CD14-positive monocyte (primary cell): ENCODE measurements around the gene KLHL8. TPM values are rescaled to one million over a fixed set of nuclear protein-coding genes. Genes with fewer than 3 reads are reported as not detected.

Experiments
- DNase-seq, 3 donors: peaks; one replicate each; pipeline ENCODE4 v3.0.0-alpha.2; 2011 to 2022
- H2AFZ ChIP-seq: 2 replicates; pipeline ENCODE4 v1.6.0; 2012; ENCODE audit warnings: mild to moderate bottlenecking, low read depth, low read length, inconsistent platforms; ENCODE audit not compliant: insufficient read depth, poor library complexity, severe bottlenecking
- H3K27ac ChIP-seq, 2 donors: 1 replicate in 1 of 2; 2 replicates in 1 of 2; pipeline ENCODE4 v1.5.1; 2012 to 2013; ENCODE audit warnings: low read length in 2 of 2, control low read depth in 1 of 2, inconsistent platforms in 1 of 2, low read depth in 1 of 2, mild to moderate bottlenecking in 1 of 2
- H3K27me3 ChIP-seq, 2 donors: one replicate each; pipeline versions ENCODE4 v1.6.0 to v1.6.1; 2011 to 2013; ENCODE audit warnings: low read length in 2 of 2; ENCODE audit not compliant: control insufficient read depth in 2 of 2, insufficient read depth in 2 of 2
- H3K36me3 ChIP-seq, 2 donors: replicated peaks in 1 of 2; 1 replicate in 1 of 2; 2 replicates in 1 of 2; pipeline versions ENCODE4 v1.5.1 to v1.6.1; 2012 to 2013; ENCODE audit warnings: low read length in 2 of 2, control low read depth in 1 of 2, inconsistent platforms in 1 of 2, mild to moderate bottlenecking in 1 of 2; ENCODE audit not compliant: insufficient read depth in 2 of 2, control insufficient read depth in 1 of 2
- H3K4me1 ChIP-seq, 2 donors: 1 replicate in 1 of 2; 2 replicates in 1 of 2; pipeline versions ENCODE4 v1.5.1 to v1.6.1; 2012 to 2013; ENCODE audit warnings: low read length in 2 of 2, control low read depth in 1 of 2, inconsistent platforms in 1 of 2, mild to moderate bottlenecking in 1 of 2, moderate library complexity in 1 of 2; ENCODE audit not compliant: insufficient read depth in 2 of 2, control insufficient read depth in 1 of 2
- H3K4me2 ChIP-seq: replicated peaks from 2 replicates; pipeline ENCODE3; 2012; ENCODE audit warnings: low read length, moderate library complexity, mild to moderate bottlenecking; ENCODE audit not compliant: poor library complexity, severe bottlenecking; ENCODE audit errors: extremely low read depth
- H3K4me3 ChIP-seq, 3 experiments: fragments of 200-600 bp in 1 of 3; sonication (generic) in 1 of 3; replicated peaks in 1 of 3; 1 replicate in 2 of 3; 2 replicates in 1 of 3; pipeline ENCODE4 v1.5.1; 2011 to 2013; ENCODE audit warnings: low read length in 3 of 3, mild to moderate bottlenecking in 3 of 3, control low read depth in 2 of 3, low read depth in 2 of 3, inconsistent platforms in 1 of 3, moderate library complexity in 1 of 3
- H3K79me2 ChIP-seq: 2 replicates; pipeline ENCODE4 v1.6.0; 2012; ENCODE audit warnings: mild to moderate bottlenecking, control low read depth, inconsistent platforms, low read length, moderate library complexity; ENCODE audit not compliant: insufficient read depth
- H3K9ac ChIP-seq: 2 replicates; pipeline ENCODE4 v1.6.0; 2017; ENCODE audit warnings: low read length, mild to moderate bottlenecking; ENCODE audit not compliant: insufficient read depth, poor library complexity, severe bottlenecking
- H3K9me3 ChIP-seq, 2 donors: replicated peaks in 1 of 2; 1 replicate in 1 of 2; 2 replicates in 1 of 2; pipeline versions ENCODE4 v1.5.1 to v1.6.1; 2012 to 2013; ENCODE audit warnings: low read length in 2 of 2, control low read depth in 1 of 2; ENCODE audit not compliant: control insufficient read depth in 1 of 2, insufficient read depth in 1 of 2
- H4K20me1 ChIP-seq: 2 replicates; pipeline ENCODE4 v1.6.0; 2012; ENCODE audit warnings: mild to moderate bottlenecking, low read length, control low read depth, moderate library complexity; ENCODE audit not compliant: insufficient read depth
- H3K27ac Mint-ChIP-seq, 7 donors: one replicate each; pipeline ENCODE4 v1.8.0; 2020; ENCODE audit warnings: mild to moderate bottlenecking in 7 of 7, mixed read lengths in 7 of 7, moderate library complexity in 6 of 7, inconsistent platforms in 2 of 7
- H3K27me3 Mint-ChIP-seq, 3 donors: one replicate each; pipeline ENCODE4 v1.8.0; 2021 to 2022; ENCODE audit warnings: low read depth in 3 of 3, mild to moderate bottlenecking in 3 of 3, mixed read lengths in 3 of 3, moderate library complexity in 3 of 3, inconsistent platforms in 1 of 3
- H3K36me3 Mint-ChIP-seq, 2 donors: one replicate each; pipeline ENCODE4 v1.8.0; 2020; ENCODE audit warnings: mixed read lengths in 2 of 2, inconsistent platforms in 1 of 2, mild to moderate bottlenecking in 1 of 2
- H3K4me1 Mint-ChIP-seq: one replicate; pipeline ENCODE4 v1.8.0; 2020; ENCODE audit warnings: mild to moderate bottlenecking, mixed read lengths
- H3K4me3 Mint-ChIP-seq, 2 donors: one replicate each; pipeline ENCODE4 v1.8.0; 2020; ENCODE audit warnings: mild to moderate bottlenecking in 2 of 2, mixed read lengths in 2 of 2, moderate library complexity in 1 of 2
- H3K9me3 Mint-ChIP-seq, 7 donors: one replicate each; pipeline ENCODE4 v1.8.0; 2020 to 2022; ENCODE audit warnings: mixed read lengths in 7 of 7, mild to moderate bottlenecking in 6 of 7, moderate library complexity in 6 of 7, inconsistent platforms in 2 of 7
- WGBS: methylation state at CpG from one replicate; pipeline ENCODE4 v1.1.5; 2013; ENCODE audit warnings: missing lambda C conversion rate; ENCODE audit not compliant: insufficient coverage; 5-methylcytosine and 5-hydroxymethylcytosine counted together
- intact Hi-C, 2 donors: fragments of 100-400 bp; cut with micrococcal nuclease; formaldehyde crosslinking; loops; one replicate each; pipeline versions ENCODE4 v1.15.0 to v1.15.1; 2023
- polyA plus RNA-seq, 3 donors: library from polyadenylated mRNA; depleted of rRNA in 1 of 3; unstranded in 2 of 3; stranded (reverse) in 1 of 3; fragments of 300-500 nt in 2 of 3; fragments of >200 nt in 1 of 3; fragmentation: Illumina TruSeq in 2 of 3; gene quantifications; 1 replicate in 2 of 3; 2 replicates in 1 of 3; pipeline ENCODE4 v1.2.3, GENCODE V29; 2012 to 2021
- TF ChIP-seq, protein P1 (sequence below): fragments of 200-600 bp; IDR thresholded peaks from one replicate; pipeline ENCODE4 v1.8.0; 2022; ENCODE audit warnings: antibody characterized with exemption, mild to moderate bottlenecking

The KLHL8 gene
- polyA plus RNA-seq, 3 donors = 7.5 to 28.6 (median 23.7) TPM

GRCh38 chr4:87255755-87256154 is 35.3 kb upstream of the KLHL8 start:
- intact Hi-C loops = no loop called here
- no peak for DNase-seq
- no peak overlapping the region for H3K27ac Mint-ChIP-seq

DNA sequence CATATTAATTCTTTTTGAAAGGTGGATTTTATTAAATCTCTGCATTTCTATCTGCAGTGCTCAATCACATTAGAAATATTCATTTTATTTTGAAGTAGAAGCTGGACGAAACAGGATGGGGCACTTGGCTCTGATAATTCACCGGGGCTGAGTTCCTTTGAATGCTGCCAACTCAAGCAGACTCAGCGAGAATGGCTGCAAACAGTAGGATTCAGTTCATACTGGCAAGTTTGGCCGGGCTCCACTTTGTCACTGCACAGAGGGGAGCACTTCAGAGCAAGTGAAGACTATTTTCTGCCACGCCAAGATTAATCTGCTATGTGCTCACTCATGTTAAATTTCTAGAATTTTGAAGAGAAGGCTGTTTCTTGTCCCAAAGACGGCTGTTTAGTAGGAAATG is 30.7 kb upstream of the KLHL8 start:
- H2AFZ ChIP-seq = no peak overlapping the region
- no peaks in the 10 kb centered on the region for H3K4me1 ChIP-seq
- no peak overlapping the region for H3K9ac ChIP-seq
- DNase-seq = no peak
- H3K79me2 ChIP-seq = no peaks in the 10 kb centered on the region
- Mint-ChIP-seq H3K36me3 (no peaks in the 10 kb centered on the region), H3K27ac (no peak overlapping the region), H3K27me3 (peaks cover 0 to 3% (median 1%) of the 10 kb centered on the region in 3 donors), H3K4me1 (no peaks in the 10 kb centered on the region), H3K4me3 (no peak overlapping the region), H3K9me3 (peaks cover 10 to 20% (median 17%) of the 10 kb centered on the region in 7 donors)
- TF ChIP-seq, protein P1, sequence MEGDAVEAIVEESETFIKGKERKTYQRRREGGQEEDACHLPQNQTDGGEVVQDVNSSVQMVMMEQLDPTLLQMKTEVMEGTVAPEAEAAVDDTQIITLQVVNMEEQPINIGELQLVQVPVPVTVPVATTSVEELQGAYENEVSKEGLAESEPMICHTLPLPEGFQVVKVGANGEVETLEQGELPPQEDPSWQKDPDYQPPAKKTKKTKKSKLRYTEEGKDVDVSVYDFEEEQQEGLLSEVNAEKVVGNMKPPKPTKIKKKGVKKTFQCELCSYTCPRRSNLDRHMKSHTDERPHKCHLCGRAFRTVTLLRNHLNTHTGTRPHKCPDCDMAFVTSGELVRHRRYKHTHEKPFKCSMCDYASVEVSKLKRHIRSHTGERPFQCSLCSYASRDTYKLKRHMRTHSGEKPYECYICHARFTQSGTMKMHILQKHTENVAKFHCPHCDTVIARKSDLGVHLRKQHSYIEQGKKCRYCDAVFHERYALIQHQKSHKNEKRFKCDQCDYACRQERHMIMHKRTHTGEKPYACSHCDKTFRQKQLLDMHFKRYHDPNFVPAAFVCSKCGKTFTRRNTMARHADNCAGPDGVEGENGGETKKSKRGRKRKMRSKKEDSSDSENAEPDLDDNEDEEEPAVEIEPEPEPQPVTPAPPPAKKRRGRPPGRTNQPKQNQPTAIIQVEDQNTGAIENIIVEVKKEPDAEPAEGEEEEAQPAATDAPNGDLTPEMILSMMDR = no peak
- H4K20me1 ChIP-seq = no peaks in the 10 kb centered on the region
- WGBS = 83% methylated on average over 5 of the region's 6 CpGs
- intact Hi-C loops = no loop called here
- no peak overlapping the region for H3K4me3 ChIP-seq
- no peak overlapping the region for H3K27ac ChIP-seq
- H3K4me2 ChIP-seq = no peak overlapping the region
- H3K9me3 ChIP-seq = peaks cover 6 to 8% of the 10 kb centered on the region in 2 donors
- no peaks in the 10 kb centered on the region for H3K36me3 ChIP-seq
- no peaks in the 10 kb centered on the region for H3K27me3 ChIP-seq

More at GRCh38 chr4:87255755-87256154, 35.3 kb upstream of the KLHL8 start:
- no peak overlapping the region for H3K27ac ChIP-seq
- TF ChIP-seq, protein P1 = no peak
- Mint-ChIP-seq H3K4me3 (no peak overlapping the region), H3K9me3 (peaks cover 6 to 21% (median 17%) of the 10 kb centered on the region in 7 donors), H3K36me3 (no peaks in the 10 kb centered on the region), H3K4me1 (no peaks in the 10 kb centered on the region), H3K27me3 (peaks cover 0 to 2% (median 1%) of the 10 kb centered on the region in 3 donors)
- H3K9ac ChIP-seq = no peak overlapping the region
- no CpG with 5 or more reads among the region's 1 CpG for WGBS
- H3K4me1 ChIP-seq = no peaks in the 10 kb centered on the region
- H3K4me3 ChIP-seq = no peak overlapping the region
- no peak overlapping the region for H2AFZ ChIP-seq
- no peak overlapping the region for H3K4me2 ChIP-seq
- no peaks in the 10 kb centered on the region for H3K79me2 ChIP-seq
- no peaks in the 10 kb centered on the region for H3K27me3 ChIP-seq
- peaks cover 0 to 3% of the 10 kb centered on the region in 2 donors for H3K9me3 ChIP-seq
- no peaks in the 10 kb centered on the region for H3K36me3 ChIP-seq
- H4K20me1 ChIP-seq = no peaks in the 10 kb centered on the region
